GM21576 (cell line): Measurements from ENCODE around the gene PTPN6.

Experiments used
- ATAC-seq: cut with Tn5 transposase; IDR thresholded peaks from one replicate; pipeline ENCODE4 v1.9.1; 2021; ENCODE audit warnings: mild to moderate bottlenecking, moderate library complexity; ENCODE audit not compliant: unreplicated experiment

Gene PTPN6

GRCh38 chr12:6965026-6965661 is 14.0 kb downstream of the PTPN6 start:
- no peak for ATAC-seq

DNA sequence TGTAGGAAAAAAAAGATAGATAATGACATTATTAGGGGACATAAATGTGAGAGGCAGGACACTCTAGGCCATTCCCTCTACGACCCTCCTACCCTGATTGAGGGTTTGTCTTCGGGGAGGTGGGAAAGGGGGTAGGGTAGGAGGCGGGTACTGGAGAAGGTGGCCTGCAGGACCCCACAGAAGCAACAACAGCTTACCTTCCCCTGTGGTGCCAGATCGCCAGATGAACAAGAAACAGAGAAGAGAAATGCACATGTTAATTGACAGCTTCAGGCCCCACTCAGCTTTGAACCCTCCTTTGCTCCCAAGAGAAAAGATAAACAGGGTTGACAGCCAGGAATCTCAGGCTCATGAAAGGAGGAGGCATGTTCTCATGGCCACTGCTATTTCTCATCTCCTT is 14.6 kb downstream of the PTPN6 start:
- ATAC-seq: no peak

- no peak for ATAC-seq
Measured at GRCh38 chr12:6966351-6966750, 15.2 kb downstream of the PTPN6 start.

- no peak for ATAC-seq
Measured at GRCh38 chr12:6967651-6968100, 16.5 kb downstream of the PTPN6 start.

- ATAC-seq: no peak
Measured at GRCh38 chr12:6968426-6968825, 17.3 kb downstream of the PTPN6 start.

GRCh38 chr12:6970096-6970527 is 19.0 kb downstream of the PTPN6 start:
- no peak for ATAC-seq

- no peak for ATAC-seq
Measured at GRCh38 chr12:6974180-6974579, 23.0 kb downstream of the PTPN6 start.

- no peak for ATAC-seq
Measured at GRCh38 chr12:6975297-6976032, 24.3 kb downstream of the PTPN6 start.

DNA sequence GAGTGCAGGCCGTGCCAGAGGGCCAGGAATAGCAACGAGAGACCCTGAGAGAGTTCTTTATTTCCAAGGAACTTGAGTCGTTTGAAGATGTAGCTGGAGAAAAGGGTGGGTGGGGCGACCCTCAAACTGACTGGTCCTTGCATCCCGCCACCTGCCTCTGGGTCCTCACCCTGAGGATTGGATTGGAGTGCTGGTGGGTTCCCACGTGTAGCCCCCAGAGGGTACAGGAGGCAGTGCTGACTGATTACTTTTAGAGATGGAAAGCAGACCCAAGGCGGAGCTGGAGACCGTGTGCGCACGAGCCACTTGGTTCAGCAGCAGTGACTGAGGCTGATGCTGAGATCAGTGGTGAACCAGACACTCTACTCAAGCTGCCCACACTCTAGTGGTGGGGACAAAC is 26.5 kb downstream of the PTPN6 start:
- no peak for ATAC-seq

DNA sequence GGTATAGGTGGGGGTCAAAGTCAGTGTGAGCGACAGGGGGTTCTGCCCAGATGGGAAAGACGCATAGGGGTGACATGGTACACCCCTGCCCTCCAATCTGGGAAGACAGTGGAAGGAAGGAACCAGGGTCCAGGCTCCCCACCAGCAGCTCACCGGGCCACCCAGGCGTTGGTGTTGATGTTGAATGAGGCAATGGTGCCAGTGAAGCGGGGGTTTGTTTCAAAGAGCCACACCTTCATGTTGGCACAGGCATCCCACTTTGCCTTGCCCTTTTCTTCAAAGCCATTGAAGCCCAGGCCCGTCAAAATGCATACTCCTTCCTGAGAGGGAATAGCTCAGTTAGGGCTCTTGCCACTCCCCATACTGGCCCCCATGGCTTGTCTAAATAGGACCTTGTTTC is 27.0 kb downstream of the PTPN6 start:
- ATAC-seq: no peak

DNA sequence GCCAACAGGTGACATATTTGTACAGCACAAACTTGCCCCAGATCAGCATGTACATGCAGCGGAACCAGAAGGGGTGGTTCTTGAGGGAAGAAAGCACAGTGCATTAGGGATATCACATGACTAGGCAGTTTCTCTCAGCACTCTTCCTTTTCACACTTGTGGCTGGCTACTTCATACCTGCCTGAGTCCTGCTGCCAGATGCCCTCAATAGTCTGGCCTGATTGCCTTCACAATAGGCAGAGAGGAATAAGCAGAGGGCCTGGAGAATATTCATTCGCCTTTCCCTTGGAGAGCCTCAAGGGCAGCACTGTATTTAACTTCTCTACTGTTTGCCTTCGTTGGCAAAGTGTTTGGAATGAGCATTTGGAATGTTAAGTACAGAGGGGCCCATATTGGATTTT is 27.5 kb downstream of the PTPN6 start:
- ATAC-seq: no peak

DNA sequence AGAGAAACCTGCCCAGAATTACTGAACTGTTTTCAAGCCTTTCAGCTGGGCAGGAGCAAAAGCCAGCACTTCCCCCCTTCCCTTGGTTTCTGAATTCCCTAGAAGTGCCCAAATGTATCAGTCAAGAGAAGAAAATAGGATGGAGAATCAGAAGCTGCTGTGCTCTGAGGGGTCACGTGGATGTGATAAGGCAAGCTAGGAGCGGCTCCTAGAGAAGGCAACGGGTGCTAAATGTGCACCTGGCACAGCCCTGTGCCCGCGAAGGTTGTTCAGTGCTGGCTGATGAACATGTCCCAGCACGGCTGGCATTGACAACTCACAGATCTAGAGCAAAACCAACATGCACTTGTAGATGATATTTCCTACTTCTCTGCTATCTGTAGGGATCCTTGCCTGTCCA is 27.9 kb downstream of the PTPN6 start:
- no peak for ATAC-seq

- ATAC-seq: no peak
Measured at GRCh38 chr12:6979453-6979852, 28.3 kb downstream of the PTPN6 start.

DNA sequence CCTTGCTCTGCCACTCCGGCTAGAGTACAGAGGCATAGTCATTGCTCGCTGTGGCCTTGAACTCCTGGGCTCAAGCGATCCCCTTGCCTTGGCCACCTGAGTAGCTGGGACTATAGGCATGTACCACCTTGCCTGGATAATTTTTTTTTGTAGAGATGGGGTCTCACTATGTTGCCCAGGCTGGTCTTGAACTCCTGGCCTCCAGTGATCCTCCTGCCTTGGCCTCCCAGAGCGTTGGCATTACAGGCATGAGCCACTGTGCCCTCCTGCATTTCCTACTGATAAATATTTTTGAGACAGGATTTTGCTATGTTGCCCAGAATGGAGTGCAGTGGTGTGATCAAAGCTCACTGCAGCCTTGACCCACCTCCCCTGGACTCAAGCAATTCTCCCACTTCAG is 28.9 kb downstream of the PTPN6 start:
- no peak for ATAC-seq

DNA sequence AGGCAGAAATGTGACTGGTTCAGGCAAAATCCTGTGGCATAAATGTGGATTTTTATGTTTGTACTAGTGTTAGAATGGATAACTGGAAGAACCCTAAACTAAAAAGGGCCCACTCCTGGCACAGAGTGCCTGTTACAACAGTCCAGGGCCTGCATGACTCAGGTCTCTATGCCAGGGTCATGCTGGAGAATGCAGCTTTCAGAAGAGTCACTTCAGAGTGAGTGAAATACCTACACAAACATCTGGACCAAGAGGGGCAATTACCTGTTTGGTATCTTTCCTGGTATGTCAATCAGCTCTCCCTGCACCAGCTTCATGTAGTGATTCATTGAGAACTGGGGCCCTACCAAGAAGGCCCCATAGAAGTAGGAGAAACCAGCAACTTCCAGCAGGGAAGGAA is 29.6 kb downstream of the PTPN6 start:
- ATAC-seq: no peak

GRCh38 chr12:6981152-6982052 is 30.2 kb downstream of the PTPN6 start:
- no peak for ATAC-seq

DNA sequence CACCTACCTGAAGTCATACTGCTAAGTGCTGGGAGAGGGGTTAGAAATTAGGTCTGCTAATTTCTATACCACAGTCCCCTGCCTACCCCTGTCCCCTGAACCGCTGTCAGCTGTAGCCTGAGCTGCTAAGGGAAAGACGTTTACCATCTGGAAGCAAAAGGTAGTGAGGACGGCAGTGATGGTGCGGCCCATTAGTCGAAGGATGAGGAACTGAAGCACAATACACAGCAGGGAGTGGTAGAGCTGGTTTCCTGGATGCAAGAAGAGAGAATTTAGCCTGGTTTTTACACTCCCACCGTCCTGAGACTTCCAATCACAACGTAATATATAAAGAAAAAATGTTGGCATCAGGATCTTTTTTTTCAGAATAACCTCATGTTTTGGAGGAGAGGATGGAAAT is 31.4 kb downstream of the PTPN6 start:
- no peak for ATAC-seq

DNA sequence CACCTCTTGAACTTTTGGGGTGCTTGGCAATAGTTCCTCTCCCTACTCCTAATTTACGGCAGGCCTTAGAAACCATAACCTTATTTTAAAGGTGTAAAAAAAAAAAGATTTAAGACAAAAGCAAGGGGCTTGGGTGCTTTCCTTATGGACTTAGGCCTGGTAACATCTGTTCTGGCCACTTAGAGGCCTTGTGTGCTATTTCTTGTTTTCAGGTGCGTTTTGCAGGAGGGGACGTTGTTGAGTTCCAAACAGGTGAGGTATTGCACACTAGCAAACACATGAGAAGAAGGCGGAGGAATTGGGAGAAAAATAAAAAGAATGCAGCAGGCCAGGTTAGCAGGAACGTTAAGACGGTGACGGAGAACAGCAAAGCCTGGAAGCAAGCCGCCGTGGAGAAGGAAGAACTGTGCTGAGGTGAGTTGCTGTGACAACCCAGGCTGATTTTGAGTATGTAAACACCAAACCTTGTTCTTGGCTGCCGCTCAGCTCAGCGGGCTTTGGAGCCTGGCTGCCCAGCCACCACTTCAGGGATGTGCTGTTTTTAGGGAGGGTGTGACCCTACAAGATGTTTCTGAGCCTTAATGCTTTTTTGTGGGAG is 36.9 kb downstream of the PTPN6 start:
- ATAC-seq: no peak

- ATAC-seq: no peak
Measured at GRCh38 chr12:6996040-6996441, 44.9 kb downstream of the PTPN6 start.

DNA sequence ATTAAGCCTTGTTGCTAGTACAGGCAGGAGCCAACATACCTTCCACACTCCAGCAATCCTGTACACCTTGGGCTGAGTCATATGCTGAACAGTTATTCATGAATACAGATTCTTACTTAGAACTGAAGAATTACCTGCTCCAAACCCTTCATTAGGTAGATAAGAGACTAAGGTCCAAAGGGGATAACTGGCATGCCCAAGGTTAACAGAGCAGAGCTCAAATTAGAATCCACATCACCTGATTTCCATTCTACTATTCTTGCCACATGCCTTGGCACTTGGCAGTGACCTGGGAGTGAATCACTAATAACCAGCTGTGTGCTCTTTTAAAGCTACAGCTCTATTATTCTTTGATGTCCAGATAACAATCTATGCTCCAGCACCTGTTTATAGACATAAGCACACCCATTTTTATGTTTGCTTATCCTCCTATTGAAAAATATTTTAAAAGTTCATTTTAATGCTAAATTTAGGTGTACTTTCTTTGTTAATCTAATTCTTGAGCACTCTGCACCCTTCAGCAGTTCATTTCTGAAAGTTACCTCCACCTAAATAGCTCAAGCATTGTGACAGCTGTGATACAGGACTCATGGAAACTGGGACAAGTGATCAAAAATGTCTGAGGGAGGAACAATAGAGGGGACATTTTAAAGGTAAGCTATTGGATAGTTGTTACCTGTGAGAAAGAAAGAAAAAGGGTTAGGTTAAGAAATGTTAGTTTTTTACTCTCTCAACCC is 47.7 kb downstream of the PTPN6 start:
- no peak for ATAC-seq
